NT2/D1 (cell line): ENCODE measurements around the gene CCDC85C.
A peak's percentile ranks its signal among the peaks of the same experiment; 100 is the strongest.

Source experiments
- DNase-seq: peaks from one replicate; pipeline ENCODE4 v3.0.0-alpha.2; 2011; ENCODE audit warnings: low read depth, low spot score
- H3K27me3 ChIP-seq: 2 replicates; pipeline ENCODE4 v1.6.0; 2011; ENCODE audit warnings: mild to moderate bottlenecking; ENCODE audit not compliant: insufficient read length, insufficient read depth
- H3K36me3 ChIP-seq: 2 replicates; pipeline ENCODE4 v1.6.1; 2011; ENCODE audit warnings: mild to moderate bottlenecking, low read length, mixed read lengths; ENCODE audit not compliant: insufficient read depth, insufficient read length
- H3K4me1 ChIP-seq: 2 replicates; pipeline ENCODE4 v1.5.1; 2011; ENCODE audit not compliant: insufficient read depth, insufficient read length
- H3K4me3 ChIP-seq: 2 replicates; pipeline ENCODE4 v1.5.1; 2011; ENCODE audit warnings: low read depth; ENCODE audit not compliant: insufficient read length
- H3K9ac ChIP-seq: 2 replicates; pipeline ENCODE4 v1.6.0; 2011; ENCODE audit warnings: low read depth; ENCODE audit not compliant: insufficient read length
- H3K9me3 ChIP-seq: 2 replicates; pipeline ENCODE4 v1.5.1; 2011; ENCODE audit warnings: mild to moderate bottlenecking, low read length; ENCODE audit not compliant: insufficient read depth
- SUZ12 ChIP-seq: IDR thresholded peaks from 2 replicates; pipeline ENCODE4 v1.6.1; 2011; ENCODE audit not compliant: insufficient read length, insufficient read depth; ENCODE audit errors: extremely low read depth
- YY1 ChIP-seq: IDR thresholded peaks from 2 replicates; pipeline ENCODE4 v1.6.1; 2011; ENCODE audit not compliant: insufficient read length, insufficient read depth
- ZNF274 ChIP-seq: IDR thresholded peaks from 2 replicates; pipeline ENCODE4 v1.6.1; 2011; ENCODE audit warnings: mild to moderate bottlenecking, low read depth, low read length

Gene CCDC85C

GRCh38 chr14:99562856-99563748, 40.9 kb downstream of the CCDC85C start:
- peaks cover 26% of the 10 kb centered on the region for H3K4me1 ChIP-seq

GRCh38 chr14:99561864-99562263, 42.1 kb downstream of the CCDC85C start:
- no peak for DNase-seq
- H3K36me3 ChIP-seq: no peaks in the 10 kb centered on the region
- H3K9me3 ChIP-seq: no peaks in the 10 kb centered on the region
- TF ChIP-seq YY1: no peak
- no peak overlapping the region for H3K4me3 ChIP-seq
- H3K9ac ChIP-seq: peak overlapping the region; percentile 21
- H3K27me3 ChIP-seq: no peaks in the 10 kb centered on the region
- peaks cover 26% of the 10 kb centered on the region for H3K4me1 ChIP-seq

More at GRCh38 chr14:99562856-99563748, 40.9 kb downstream of the CCDC85C start:
- no peak overlapping the region for H3K9ac ChIP-seq
- no peaks in the 10 kb centered on the region for H3K27me3 ChIP-seq
- no peaks in the 10 kb centered on the region for H3K36me3 ChIP-seq
- H3K4me3 ChIP-seq: no peak overlapping the region
- H3K9me3 ChIP-seq: no peaks in the 10 kb centered on the region
- DNase-seq: no peak
- no peak for TF ChIP-seq ZNF274
- no peak for TF ChIP-seq SUZ12
- TF ChIP-seq YY1: no peak

GRCh38 chr14:99560922-99561683, 42.9 kb downstream of the CCDC85C start:
- Histone ChIP-seq H3K9ac (no peak overlapping the region), H3K9me3 (no peaks in the 10 kb centered on the region), H3K4me1 (peaks cover 25% of the 10 kb centered on the region), H3K4me3 (no peak overlapping the region), H3K27me3 (no peaks in the 10 kb centered on the region), H3K36me3 (no peaks in the 10 kb centered on the region)
- DNase-seq: no peak
- no peak for TF ChIP-seq SUZ12
- no peak for TF ChIP-seq YY1
- no peak for TF ChIP-seq ZNF274

- no peak overlapping the region for H3K4me3 ChIP-seq
- H3K9me3 ChIP-seq: no peaks in the 10 kb centered on the region
- no peaks in the 10 kb centered on the region for H3K36me3 ChIP-seq
- no peak for DNase-seq
- TF ChIP-seq YY1 (no peak), ZNF274 (no peak), SUZ12 (no peak)
- H3K4me1 ChIP-seq: peaks cover 22% of the 10 kb centered on the region
- H3K9ac ChIP-seq: no peak overlapping the region
- no peaks in the 10 kb centered on the region for H3K27me3 ChIP-seq
These were observed 43.6 kb downstream of the CCDC85C start for GRCh38 chr14:99560403-99560802.

- peaks cover 22% of the 10 kb centered on the region for H3K4me1 ChIP-seq
- DNase-seq: no peak
- TF ChIP-seq YY1 (no peak), SUZ12 (no peak), ZNF274 (no peak)
These were observed 44.6 kb downstream of the CCDC85C start for GRCh38 chr14:99559286-99559990.

GRCh38 chr14:99556134-99556791, 47.7 kb downstream of the CCDC85C start:
- Histone ChIP-seq H3K9me3 (no peaks in the 10 kb centered on the region), H3K27me3 (no peaks in the 10 kb centered on the region), H3K4me3 (no peak overlapping the region), H3K4me1 (peaks cover 15% of the 10 kb centered on the region), H3K36me3 (no peaks in the 10 kb centered on the region), H3K9ac (no peak overlapping the region)
- TF ChIP-seq YY1 (no peak), SUZ12 (no peak), ZNF274 (no peak)
- DNase-seq: no peak

More at GRCh38 chr14:99559286-99559990, 44.6 kb downstream of the CCDC85C start:
- Histone ChIP-seq H3K9me3 (no peaks in the 10 kb centered on the region), H3K9ac (no peak overlapping the region), H3K4me3 (no peak overlapping the region), H3K36me3 (no peaks in the 10 kb centered on the region), H3K27me3 (no peaks in the 10 kb centered on the region)
